SU-DHL-6 (cell line): Measurements from ENCODE around the gene NUCB2.

Experiments
- EZH2phosphoT487 ChIP-seq: fragments of 200-600 bp; sonication (generic), shearing (Covaris generic); conservative IDR thresholded peaks from 2 replicates; pipeline ENCODE4 v1.6.1; 2018; ENCODE audit warnings: mild to moderate bottlenecking, antibody characterized with exemption, low read length, moderate library complexity, mixed read lengths
- TF ChIP-seq, protein P1 (sequence below): fragments of 200-600 bp; sonication (generic); IDR thresholded peaks from one replicate; pipeline ENCODE4 v1.5.1; 2017; ENCODE audit warnings: antibody characterized with exemption, mild to moderate bottlenecking, low read length, moderate library complexity; ENCODE audit not compliant: insufficient read depth, poor library complexity, severe bottlenecking

DNA sequence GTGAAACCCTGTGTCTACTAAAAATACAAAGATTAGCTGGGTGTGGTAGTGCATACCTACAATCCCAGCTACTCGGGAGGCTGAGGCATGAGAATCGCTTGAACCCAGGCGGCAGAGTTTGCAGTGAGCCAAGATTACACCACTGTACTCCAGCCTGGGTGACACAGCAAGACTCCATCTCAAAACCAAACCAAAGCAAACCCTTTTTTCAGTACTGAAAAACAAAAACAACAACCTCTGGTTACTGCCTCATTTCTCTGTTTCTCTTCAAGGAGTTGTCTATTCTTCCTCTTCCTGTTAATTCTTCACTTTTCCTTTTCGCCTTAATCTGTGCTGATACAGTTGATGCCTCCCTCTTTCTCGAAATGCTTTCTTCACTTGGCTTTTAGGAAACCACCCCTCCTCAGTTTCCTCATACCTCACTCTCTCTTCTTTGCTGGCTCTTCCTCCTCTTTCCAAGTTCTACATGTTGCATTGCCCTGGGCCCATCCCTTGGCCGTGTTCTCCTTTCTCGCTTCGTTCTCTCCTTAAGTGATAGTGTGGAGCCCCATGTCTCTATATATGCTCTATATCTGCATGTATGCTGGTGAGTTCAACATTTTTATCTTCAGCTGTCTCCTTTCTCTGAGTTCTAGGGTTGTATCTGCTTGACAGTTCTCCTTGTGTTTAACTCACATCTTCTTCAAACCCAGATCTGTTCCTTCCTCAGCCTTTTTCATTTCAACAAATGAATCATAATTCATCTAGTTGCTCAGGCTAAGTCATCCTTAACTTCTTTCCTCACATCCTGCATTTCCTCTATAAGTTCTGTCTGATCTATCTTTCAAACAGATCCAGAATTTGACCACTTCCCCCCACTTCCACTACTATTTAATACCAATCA lies 37.1 kb downstream of the NUCB2 start:
- TF ChIP-seq, protein P1, sequence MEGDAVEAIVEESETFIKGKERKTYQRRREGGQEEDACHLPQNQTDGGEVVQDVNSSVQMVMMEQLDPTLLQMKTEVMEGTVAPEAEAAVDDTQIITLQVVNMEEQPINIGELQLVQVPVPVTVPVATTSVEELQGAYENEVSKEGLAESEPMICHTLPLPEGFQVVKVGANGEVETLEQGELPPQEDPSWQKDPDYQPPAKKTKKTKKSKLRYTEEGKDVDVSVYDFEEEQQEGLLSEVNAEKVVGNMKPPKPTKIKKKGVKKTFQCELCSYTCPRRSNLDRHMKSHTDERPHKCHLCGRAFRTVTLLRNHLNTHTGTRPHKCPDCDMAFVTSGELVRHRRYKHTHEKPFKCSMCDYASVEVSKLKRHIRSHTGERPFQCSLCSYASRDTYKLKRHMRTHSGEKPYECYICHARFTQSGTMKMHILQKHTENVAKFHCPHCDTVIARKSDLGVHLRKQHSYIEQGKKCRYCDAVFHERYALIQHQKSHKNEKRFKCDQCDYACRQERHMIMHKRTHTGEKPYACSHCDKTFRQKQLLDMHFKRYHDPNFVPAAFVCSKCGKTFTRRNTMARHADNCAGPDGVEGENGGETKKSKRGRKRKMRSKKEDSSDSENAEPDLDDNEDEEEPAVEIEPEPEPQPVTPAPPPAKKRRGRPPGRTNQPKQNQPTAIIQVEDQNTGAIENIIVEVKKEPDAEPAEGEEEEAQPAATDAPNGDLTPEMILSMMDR: no peak
- TF ChIP-seq EZH2phosphoT487: no peak
